ENCODE data around the gene GATAD2B.
"Not testable (repeated sequence)": the region's sequence is repeated elsewhere in the genome, so short reads cannot be mapped to it uniquely, and the experiment has no call there.

The GATAD2B gene

GRCh38 chr1:153833968-153834367, 88.8 kb downstream of the GATAD2B start:
- not testable (repeated sequence) for DNase-seq (ENCODE audit: low spot score)

- no peak for DNase-seq (ENCODE audit: low spot score)
Measured at GRCh38 chr1:153833171-153833570, 89.6 kb downstream of the GATAD2B start.

GRCh38 chr1:153832293-153832692, 90.5 kb downstream of the GATAD2B start:
- DNase-seq (ENCODE audit: low spot score), result no peak

GRCh38 chr1:153831026-153831425, 91.7 kb downstream of the GATAD2B start:
- no peak for DNase-seq (ENCODE audit: low spot score)

- no peak for DNase-seq (ENCODE audit: low spot score)
Measured at GRCh38 chr1:153827168-153827964, 95.4 kb downstream of the GATAD2B start.

DNA sequence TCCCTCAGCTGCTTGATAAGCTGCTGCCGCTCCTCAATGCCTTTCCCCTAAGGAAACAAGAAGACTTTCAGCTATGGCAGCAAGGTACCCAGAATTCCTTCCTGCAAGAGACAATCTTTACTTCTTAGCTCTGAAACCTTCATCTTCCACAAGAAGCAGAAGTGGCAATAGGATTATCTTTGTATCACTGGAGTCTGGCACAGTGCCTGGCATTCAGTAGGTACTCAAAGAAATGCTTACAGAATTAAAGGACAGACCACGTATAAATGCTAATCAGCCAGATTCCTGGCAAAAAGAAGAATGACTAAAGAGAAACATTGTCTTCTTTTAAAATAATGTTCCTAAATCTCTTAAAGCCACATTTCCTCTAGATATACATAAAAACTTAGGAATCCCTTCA, 103.9 kb downstream of the GATAD2B start:
- peak; percentile 60 for DNase-seq (ENCODE audit: low spot score)

- no peak for DNase-seq (ENCODE audit: low spot score)
Measured at GRCh38 chr1:153816283-153816889, 106.4 kb downstream of the GATAD2B start.

GRCh38 chr1:153805886-153806719, 116.7 kb downstream of the GATAD2B start:
- no peak for DNase-seq (ENCODE audit: low spot score)

DNA sequence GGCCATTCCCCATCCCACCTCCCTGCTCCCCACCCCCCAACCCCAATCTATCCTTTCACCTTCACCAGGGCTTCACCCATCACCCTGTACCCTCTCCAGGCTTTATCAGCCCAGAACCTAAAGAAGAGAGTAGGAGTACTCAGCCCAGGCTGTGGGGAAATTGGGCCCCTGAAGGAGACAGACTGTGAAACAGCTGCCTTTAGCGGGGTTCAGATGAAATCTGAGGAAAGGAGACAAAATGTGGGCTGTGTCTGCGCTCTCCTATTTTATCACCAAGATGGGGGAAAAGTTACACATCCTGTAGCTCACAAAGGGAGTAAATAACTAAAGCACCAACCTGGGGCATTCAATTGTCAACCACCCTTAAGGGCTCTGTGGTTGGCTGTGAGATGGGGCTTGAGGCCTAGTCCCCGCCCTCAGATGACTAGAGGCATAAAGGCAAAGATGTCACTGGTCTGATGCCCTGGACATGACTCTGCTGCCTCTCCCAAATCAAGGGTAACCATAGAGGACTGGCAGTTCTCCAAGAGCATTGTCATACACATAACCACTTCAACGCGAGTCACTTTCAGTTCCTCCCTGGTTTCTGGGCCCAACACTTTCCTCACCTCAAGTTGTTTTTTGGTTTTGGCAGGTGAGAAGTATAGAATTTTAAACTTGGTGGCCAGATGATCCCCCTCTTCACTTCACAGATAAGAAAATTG, 117.6 kb downstream of the GATAD2B start:
- DNase-seq (ENCODE audit: low spot score), result peak; percentile 37

GRCh38 chr1:153804112-153804511, 118.7 kb downstream of the GATAD2B start:
- DNase-seq (ENCODE audit: low spot score), result no peak

DNA sequence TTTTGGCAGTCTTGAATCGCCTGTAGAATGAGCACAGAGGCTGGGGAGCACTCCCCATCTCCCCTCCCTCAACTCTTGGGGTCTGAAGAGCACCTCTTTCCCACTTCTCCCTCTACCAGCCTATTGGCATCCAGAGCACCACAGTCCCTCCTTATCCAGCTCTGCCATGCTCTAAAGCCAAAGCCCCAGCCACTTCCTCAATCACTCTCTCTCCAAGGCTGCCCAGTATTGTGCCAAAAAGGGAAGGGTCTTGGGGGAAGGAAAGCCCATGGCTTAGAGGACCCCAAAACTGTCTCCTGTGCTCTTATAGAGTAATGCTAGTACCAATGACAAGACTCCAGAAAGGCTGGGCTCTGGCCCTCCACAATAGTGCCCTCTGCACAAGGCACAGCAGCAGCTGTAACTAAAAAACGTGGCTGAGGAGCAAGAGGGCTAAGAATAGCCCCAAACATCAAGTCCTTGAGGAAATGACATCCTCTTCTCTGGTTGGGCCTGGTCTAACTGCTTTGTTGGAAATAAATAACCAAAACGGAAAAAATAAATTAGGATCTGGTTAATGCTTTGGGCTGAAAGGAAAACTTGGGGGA, 119.2 kb downstream of the GATAD2B start:
- DNase-seq (ENCODE audit: low spot score), result no peak

GRCh38 chr1:153801786-153802697, 120.7 kb downstream of the GATAD2B start:
- DNase-seq (ENCODE audit: low spot score), result no peak

DNA sequence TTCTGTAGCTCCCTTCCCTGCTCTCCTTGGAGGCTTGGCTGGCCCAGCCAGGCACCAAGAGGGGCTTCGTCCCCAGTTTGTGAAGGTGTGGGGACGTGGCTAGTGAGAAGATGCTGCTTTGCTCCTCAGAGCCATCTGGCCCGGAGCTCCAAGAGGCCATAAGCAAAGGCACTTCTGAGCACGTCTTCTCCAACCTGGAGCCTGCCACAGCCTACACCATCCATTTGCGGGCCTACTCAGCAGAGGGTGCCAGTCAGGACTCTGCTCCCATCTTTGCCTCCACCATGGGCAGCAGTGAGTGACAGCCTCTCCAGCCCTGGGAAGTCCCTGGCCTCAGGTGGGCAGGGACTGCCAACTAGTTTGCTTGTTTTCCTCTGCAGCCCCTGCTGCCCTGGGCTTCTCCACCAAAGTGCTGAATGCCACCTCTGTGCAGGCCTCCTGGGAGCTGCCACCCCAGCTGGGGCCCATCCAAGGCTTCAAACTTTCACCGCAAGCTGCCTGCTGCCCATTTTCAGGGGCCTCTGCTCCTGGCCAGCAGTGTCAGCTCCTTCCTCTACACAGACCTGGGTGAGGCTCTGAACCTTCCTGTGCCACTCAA, 121.6 kb downstream of the GATAD2B start:
- no peak for DNase-seq (ENCODE audit: low spot score)

DNA sequence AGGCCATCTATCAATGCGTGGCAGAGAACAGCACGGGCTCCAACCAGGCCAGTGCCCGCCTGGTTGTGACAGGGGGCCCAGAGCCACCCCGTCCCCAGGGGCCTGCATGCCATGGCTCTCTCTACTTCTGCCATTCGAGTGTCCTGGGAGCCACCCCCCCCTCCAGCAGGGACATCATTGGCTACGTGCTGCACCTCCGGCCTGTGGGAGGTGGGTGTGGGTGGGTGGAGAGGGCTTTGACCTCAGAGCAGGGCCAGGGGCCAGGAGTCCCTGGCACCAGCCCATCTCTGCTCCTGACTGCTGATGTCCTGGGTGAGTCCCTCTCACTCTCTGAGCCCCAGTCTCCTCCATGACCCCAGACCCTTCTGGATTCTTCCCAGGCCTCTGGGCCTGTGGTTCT, 122.3 kb downstream of the GATAD2B start:
- DNase-seq (ENCODE audit: low spot score), result no peak

GRCh38 chr1:153799566-153800465, 123.0 kb downstream of the GATAD2B start:
- no peak for DNase-seq (ENCODE audit: low spot score)

- no peak for DNase-seq (ENCODE audit: low spot score)
Measured at GRCh38 chr1:153799016-153799415, 123.8 kb downstream of the GATAD2B start.

DNA sequence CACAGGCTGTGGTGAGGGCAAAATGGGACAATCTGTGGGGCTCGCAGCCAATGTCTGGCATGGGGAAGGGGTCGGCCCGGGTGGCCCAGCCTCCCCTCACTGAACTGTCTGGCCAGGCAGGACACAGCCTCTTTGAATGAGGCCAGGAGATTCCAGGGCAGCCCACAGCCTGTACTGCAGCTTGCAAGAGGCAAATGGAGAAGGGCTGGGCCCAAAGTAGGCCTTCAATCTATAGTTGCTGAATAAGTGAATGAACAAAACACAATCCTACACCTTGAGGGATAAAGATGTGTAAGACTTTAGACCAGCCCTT, 124.3 kb downstream of the GATAD2B start:
- no peak for DNase-seq (ENCODE audit: low spot score)

DNA sequence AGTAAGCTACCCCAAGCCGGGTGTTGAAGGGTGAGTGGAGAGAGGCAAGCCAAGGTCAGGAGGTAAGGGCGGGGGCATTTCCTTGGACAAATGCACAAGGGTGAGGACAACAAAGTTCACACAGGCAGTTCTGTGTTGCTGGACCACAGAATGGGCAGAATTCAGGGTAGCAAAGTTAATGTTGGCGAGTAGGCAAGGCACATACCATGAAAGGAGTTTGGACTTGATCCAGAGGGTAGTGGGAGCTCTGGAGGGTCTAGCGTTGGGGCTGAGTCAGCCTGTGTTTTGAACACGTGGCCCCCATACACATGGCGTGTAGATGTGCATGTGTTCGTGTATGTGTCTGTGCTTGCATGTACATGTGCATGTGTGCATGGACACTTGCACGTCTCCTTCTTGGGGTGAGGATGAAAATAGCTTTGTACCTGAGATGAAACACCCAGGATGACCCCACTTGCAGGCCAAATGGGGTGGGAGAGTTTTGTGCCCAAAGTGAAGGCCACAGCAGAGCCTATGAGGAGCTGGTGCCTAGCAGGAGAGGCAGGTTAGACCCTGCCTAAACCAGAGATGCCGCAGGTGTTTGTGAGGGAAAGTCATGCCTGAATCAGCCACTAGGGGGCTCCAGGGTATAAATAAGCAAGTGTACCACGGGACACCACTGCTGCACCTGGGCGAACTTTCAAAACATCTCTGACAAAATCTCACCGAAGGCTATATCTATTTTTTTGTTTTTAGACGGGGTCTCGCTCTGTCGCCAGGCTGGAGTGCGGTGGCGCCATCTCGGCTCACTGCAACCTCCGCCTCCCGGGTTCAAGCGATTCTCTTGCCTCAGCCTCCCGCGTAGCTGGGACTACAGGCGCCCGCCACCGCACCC, 125.7 kb downstream of the GATAD2B start:
- peak; percentile 80 for DNase-seq (ENCODE audit: low spot score)

Data from COLO829 (cell line).